HG03025 (cell line): ENCODE measurements around the gene SEC24B.
"Not testable (repeated sequence)": the region's sequence is repeated elsewhere in the genome, so short reads cannot be mapped to it uniquely, and the experiment has no call there.

Experiments used
- ATAC-seq: cut with Tn5 transposase; IDR thresholded peaks from one replicate; pipeline ENCODE4 v1.9.1; 2021; ENCODE audit warnings: mild to moderate bottlenecking, moderate library complexity; ENCODE audit not compliant: unreplicated experiment, low FRiP score

Gene SEC24B

GRCh38 chr4:109432203-109432602 is 1.4 kb upstream of the SEC24B start:
- no peak for ATAC-seq

GRCh38 chr4:109432696-109433095 is 919 bp upstream of the SEC24B start:
- ATAC-seq = no peak

DNA sequence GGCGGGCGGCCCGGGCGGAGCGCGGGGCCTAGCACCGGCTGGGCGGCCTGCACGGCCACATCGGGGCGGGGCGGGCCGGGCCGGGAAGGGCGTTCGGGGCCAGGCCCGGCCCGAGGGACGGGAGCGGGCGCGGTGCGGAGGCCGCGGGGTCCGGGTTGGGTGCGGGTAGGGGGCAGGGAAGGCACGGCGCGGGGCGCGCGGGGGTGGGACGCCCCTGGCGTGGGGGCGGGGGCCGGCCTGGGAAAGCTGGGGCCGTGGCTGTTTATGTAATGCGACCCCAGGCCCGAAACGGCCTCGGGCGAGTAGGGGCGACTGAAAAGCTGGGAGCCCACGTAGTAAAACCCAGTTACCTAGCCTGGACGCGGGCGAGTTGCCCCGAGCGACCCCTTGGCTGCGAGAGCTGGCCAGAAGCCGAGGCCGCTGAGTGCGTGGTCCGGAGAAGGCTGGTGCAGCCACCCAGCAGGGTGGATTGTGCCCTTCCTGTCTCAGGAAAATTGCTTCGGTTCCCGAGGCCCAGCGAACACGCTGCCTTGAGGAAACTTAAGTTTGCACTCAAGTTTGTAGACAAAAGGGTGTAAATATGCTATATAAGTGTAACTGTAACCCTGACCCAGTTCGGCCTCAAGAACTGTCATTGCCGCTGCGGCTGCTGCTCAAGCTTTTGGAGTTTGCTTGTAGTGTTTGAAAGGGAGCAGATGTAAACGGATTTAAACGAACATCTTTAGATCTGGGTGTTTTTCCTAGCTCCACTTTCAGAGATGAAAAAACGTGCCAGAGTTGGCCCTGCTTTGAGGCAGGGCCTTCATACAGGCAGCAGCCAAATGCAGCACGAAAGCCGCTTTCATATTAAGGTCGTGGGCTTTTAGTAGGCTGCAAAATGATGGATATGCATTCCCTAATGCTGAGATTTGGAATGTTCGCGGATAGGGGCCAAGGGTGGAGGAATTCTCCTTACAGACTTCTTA is 674 bp downstream of the SEC24B start:
- ATAC-seq = peak; percentile 39

- ATAC-seq = no peak
These were observed 2.0 kb downstream of the SEC24B start for GRCh38 chr4:109435635-109436034.

GRCh38 chr4:109436504-109436903 is 2.9 kb downstream of the SEC24B start:
- ATAC-seq = no peak

- ATAC-seq = no peak
These were observed 7.3 kb downstream of the SEC24B start for GRCh38 chr4:109440948-109441347.

DNA sequence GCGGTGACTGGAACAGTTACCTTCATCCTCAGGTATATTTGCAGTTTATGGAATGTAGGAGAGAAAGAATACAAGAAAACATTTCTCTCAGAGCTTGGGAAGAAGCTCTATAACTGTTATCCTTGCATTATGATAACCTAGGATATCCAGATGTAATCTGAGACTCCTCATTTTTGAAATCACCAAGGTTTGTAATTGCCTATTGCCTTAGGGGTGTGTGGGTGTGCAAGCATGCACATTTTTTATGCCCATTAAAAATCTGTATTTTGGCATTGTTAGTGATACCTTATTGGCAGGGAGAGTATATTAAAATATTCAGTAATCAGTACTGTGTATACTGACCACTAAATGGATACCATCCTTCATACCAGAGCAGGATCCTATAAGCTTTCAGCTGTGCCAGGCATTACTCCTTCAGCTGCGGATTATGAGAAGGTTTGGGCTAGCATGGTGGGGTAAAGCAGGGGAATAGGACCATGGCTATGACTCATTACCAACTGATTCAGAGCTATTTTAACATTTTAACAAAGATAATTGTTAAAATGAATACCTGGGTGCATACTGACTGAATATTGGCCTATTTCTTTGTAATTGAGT is 8.3 kb downstream of the SEC24B start:
- ATAC-seq = no peak

DNA sequence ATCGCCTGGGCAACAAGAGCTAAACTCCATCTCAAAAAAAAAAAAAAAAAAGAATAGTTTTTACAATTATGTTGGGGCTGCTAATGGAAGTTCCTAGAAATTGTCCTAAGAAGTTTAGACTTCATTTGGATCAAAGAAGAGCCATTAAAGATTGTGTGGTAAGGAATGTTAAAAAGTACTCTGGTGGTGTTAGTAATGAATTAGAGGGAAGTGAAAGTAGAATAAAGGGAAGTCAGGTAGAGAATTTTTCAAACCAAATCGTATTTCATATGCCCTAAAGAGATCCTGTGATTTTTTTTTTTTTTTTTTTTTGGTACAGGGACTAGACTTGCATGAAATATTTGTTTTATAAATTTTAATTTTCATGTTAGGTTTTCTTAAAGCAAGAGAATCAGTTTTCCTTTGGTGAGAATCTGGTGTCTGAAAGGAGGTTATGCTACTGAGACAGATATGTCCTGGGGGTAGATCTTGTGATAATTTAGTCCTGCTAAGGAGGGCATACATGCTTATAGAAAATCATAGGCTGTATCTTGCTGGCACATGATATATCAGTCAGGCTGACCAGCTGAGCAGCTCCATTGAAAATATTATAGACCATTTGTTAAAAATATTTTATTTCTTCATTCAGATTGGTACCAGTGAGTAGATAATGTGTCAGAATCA is 10.7 kb downstream of the SEC24B start:
- ATAC-seq = peak; percentile 70

GRCh38 chr4:109447278-109447677 is 13.7 kb downstream of the SEC24B start:
- no peak for ATAC-seq

- ATAC-seq = no peak
These were observed 18.1 kb downstream of the SEC24B start for GRCh38 chr4:109451544-109452273.

DNA sequence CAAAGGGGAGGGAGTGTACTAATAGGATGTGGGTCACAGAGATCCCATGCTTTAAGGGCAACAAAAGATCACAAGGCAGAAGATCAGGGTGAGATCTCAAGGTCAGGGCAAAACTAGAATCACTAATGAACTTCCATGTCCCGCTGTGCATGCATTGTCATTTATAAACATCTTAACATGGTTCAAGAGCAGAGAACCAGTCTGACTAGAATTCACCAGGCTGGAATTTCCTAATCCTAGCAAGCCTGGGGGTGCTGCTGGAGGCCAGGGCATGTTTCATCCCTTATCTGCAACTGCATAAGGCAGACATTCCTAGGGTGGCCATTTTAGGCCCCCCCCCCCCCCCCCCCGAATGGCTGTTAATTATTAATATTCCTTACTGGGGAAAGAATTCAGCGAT is 19.5 kb downstream of the SEC24B start:
- not testable (repeated sequence) for ATAC-seq

GRCh38 chr4:109462297-109462696 is 28.7 kb downstream of the SEC24B start:
- no peak for ATAC-seq

- no peak for ATAC-seq
These were observed 29.2 kb downstream of the SEC24B start for GRCh38 chr4:109462802-109463201.

- no peak for ATAC-seq
These were observed 31.5 kb downstream of the SEC24B start for GRCh38 chr4:109465069-109465468.

GRCh38 chr4:109469915-109470314 is 36.3 kb downstream of the SEC24B start:
- ATAC-seq = no peak

DNA sequence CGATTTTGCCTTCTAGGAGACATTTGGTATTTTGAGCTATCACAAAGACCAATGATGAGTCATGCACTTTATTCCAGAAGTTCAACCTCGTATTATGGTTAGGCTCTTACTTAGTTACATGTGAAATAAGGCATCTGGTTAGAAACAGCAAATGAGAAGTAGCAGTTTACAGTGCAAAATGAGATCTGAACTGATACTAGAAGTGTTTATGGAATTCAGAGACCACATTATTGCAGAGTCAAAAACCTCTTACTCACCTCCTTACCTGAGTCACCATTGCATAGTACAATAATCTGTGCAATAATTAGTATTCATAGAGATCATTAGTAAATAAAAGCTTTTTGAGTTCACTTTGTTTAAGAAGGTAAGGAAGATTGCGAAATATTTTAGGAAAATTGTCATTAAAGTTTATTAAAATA is 38.7 kb downstream of the SEC24B start:
- ATAC-seq = no peak

- no peak for ATAC-seq
These were observed 40.2 kb downstream of the SEC24B start for GRCh38 chr4:109473824-109474223.

- no peak for ATAC-seq
These were observed 52.4 kb downstream of the SEC24B start for GRCh38 chr4:109486007-109486406.

DNA sequence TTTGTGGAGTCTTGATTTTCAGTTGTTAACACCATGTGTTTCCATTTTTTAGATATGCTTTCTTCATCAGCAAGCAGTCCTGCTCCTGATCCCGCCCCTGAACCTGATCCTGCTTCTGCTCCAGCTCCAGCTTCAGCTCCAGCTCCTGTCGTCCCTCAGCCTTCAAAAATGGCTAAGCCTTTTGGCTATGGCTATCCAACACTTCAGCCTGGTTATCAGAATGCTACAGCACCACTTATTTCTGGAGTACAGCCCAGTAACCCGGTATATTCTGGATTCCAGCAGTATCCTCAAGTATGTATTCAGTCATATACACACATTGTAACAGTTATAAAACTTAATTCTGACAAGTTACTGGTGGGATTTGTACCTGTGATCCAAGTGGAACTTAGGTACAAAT is 60.9 kb downstream of the SEC24B start:
- ATAC-seq = no peak

- ATAC-seq = no peak
These were observed 61.9 kb downstream of the SEC24B start for GRCh38 chr4:109495514-109495913.

DNA sequence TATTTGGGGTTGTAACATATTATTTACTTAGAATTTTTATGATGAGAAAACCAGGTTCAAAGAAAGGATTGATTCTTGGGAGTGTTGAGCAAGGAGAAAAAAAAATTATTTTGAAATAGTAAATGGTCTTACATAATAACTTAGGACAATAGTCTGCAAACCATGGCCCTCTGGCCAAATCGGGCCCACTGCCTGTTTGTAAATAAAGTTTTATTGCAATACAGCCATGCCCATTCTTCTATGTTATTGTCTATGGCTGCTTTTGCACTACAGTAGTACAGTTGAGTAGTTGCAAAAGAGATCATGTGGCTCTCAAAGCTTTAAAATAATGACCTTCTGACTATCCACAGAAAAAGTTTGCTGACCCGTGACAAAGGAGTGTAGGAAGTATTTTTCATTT is 63.3 kb downstream of the SEC24B start:
- ATAC-seq = no peak
